GM12878 (cell line): ENCODE measurements around the gene ENO2. TPM values are rescaled to one million over a fixed set of nuclear protein-coding genes. Genes with fewer than 3 reads are reported as not detected.

ENCODE experiments used
- ATF2 ChIP-seq: IDR thresholded peaks from 2 replicates; pipeline ENCODE4 v1.6.1; 2012; ENCODE audit warnings: low read length, inconsistent platforms
- CREB1 ChIP-seq: IDR thresholded peaks from 2 replicates; pipeline ENCODE4 v1.6.1; 2012; ENCODE audit warnings: low read depth, mild to moderate bottlenecking, inconsistent platforms
- EP300 ChIP-seq, 2 experiments: fragments of 150-350 bp in 1 of 2; IDR thresholded peaks; 2 replicates each; pipeline ENCODE4 v1.6.1; 2011 to 2012; ENCODE audit warnings: low read depth in 2 of 2, low read length in 2 of 2, borderline replicate concordance in 1 of 2, improper control_type of control experiment in 1 of 2, inconsistent platforms in 1 of 2; ENCODE audit not compliant: control insufficient read depth in 1 of 2
- FOXK2 ChIP-seq: fragments of 450-650 bp; IDR thresholded peaks from 2 replicates; pipeline ENCODE4 v1.6.1; 2017; ENCODE audit warnings: mild to moderate bottlenecking, moderate library complexity
- GABPA ChIP-seq: IDR thresholded peaks from 2 replicates; pipeline ENCODE4 v1.6.1; 2014; ENCODE audit warnings: antibody characterized with exemption, low read depth, mild to moderate bottlenecking, inconsistent platforms
- IRF5 ChIP-seq: fragments of 450-650 bp; IDR thresholded peaks from 2 replicates; pipeline ENCODE4 v1.6.1; 2017; ENCODE audit warnings: borderline replicate concordance
- JUND ChIP-seq: IDR thresholded peaks from 2 replicates; pipeline ENCODE4 v1.6.1; 2012; ENCODE audit warnings: low read depth, mild to moderate bottlenecking, low read length, improper control_type of control experiment, moderate library complexity
- NFYB ChIP-seq: IDR thresholded peaks from 2 replicates; pipeline ENCODE4 v1.6.1; 2011; ENCODE audit warnings: low read depth, mild to moderate bottlenecking, low read length, improper control_type of control experiment, moderate library complexity; ENCODE audit not compliant: insufficient read depth
- PKNOX1 ChIP-seq: fragments of 450-650 bp; IDR thresholded peaks from 2 replicates; pipeline ENCODE4 v1.6.1; 2016; ENCODE audit warnings: mild to moderate bottlenecking
- POLR2AphosphoS2 ChIP-seq: IDR thresholded peaks from 2 replicates; pipeline ENCODE4 v1.6.1; 2011; ENCODE audit warnings: low read depth, mild to moderate bottlenecking, low read length, improper control_type of control experiment, moderate library complexity
- RELB ChIP-seq: fragments of 450-650 bp; IDR thresholded peaks from 2 replicates; pipeline ENCODE4 v1.6.1; 2017; ENCODE audit warnings: low read depth, mild to moderate bottlenecking, moderate library complexity
- SKIL ChIP-seq: fragments of 450-650 bp; IDR thresholded peaks from 2 replicates; pipeline ENCODE4 v1.6.1; 2017; ENCODE audit warnings: mild to moderate bottlenecking, low read depth, inconsistent platforms; ENCODE audit not compliant: poor library complexity, severe bottlenecking
- TCF12 ChIP-seq: IDR thresholded peaks from 2 replicates; pipeline ENCODE4 v1.6.1; 2011; ENCODE audit warnings: low read depth, mild to moderate bottlenecking, low read length
- YBX1 ChIP-seq: fragments of 450-650 bp; IDR thresholded peaks from 2 replicates; pipeline ENCODE4 v1.6.1; 2016; ENCODE audit warnings: antibody characterized with exemption
- ZNF687 ChIP-seq: fragments of 450-650 bp; IDR thresholded peaks from 2 replicates; pipeline ENCODE4 v1.6.1; 2017; ENCODE audit warnings: mild to moderate bottlenecking, moderate library complexity
- polyA plus RNA-seq, 11 experiments: library from polyadenylated mRNA; depleted of rRNA in 4 of 11; unstranded in 6 of 11; stranded (reverse) in 5 of 11; fragments of >200 nt; fragmentation: Nextera tagmentation in 4 of 11; fragmentation: Illumina TruSeq in 1 of 11; extraction: Ambion mirVana in 4 of 11; extraction: Trizol in 1 of 11; gene quantifications; 1 replicate in 1 of 11; 2 replicates in 10 of 11; pipeline versions ENCODE4 v1.2.1 to v1.2.3, GENCODE V29; 2011 to 2016; ENCODE audit warnings: inconsistent platforms in 2 of 11, missing spikeins in 2 of 11, low read depth in 1 of 11
- total RNA-seq, 4 experiments: library from RNA; depleted of rRNA in 3 of 4; stranded (reverse); fragments of >200 nt in 3 of 4; fragmentation: Illumina TruSeq in 1 of 4; extraction: Trizol in 1 of 4; gene quantifications; 2 replicates each; pipeline versions ENCODE4 v1.2.1 to v1.2.3, GENCODE V29; 2013 to 2021

The ENO2 gene
- total and polyA plus RNA-seq, 10 of the 15 experiments (the other 5 are each of a cell fraction or from before 2014, with no cell fraction given) = 24.8 to 196 (median 43.1) TPM

- TF ChIP-seq NFYB = no peak
- TF ChIP-seq ZNF687 = no peak; the same call in none of the 2 replicates
- TF ChIP-seq IRF5 = no peak
- peak; percentile 60; the same call in 1 of the 2 replicates for TF ChIP-seq RELB
- TF ChIP-seq EP300 (IDR thresholded peaks at IDR 0.05; ENCODE audit: borderline replicate concordance in 1 of 2, control insufficient read depth in 1 of 2, low read depth in 2 of 2, low read length in 2 of 2) = no peak
- 0 out of 2 replicates have a peak, but pooled peaks have one; percentile 21 for TF ChIP-seq TCF12
- TF ChIP-seq SKIL = peak; percentile 14
- no peak for TF ChIP-seq JUND
- no peak for TF ChIP-seq ATF2
- no peak for TF ChIP-seq FOXK2
- no peak for TF ChIP-seq POLR2AphosphoS2
- no peak for TF ChIP-seq CREB1
- TF ChIP-seq GABPA = no peak
- no peak for TF ChIP-seq YBX1
- no peak for TF ChIP-seq PKNOX1
Measured at GRCh38 chr12:6944381-6945186, 30.2 kb downstream of the ENO2 start (continued).
